HepG2 (cell line): ENCODE measurements around the gene JMJD6. TPM values are rescaled to one million over a fixed set of nuclear protein-coding genes. Genes with fewer than 3 reads are reported as not detected.

Source experiments
- ATAC-seq: fragments of 200-7000 bp; cut with Tn5 transposase; 3 replicates; pipeline ENCODE4 v1.9.1; 2020; ENCODE audit warnings: mild to moderate bottlenecking, moderate library complexity
- BruUV-seq: library from RNA; stranded (reverse); fragments of 400-500 nt; replicated peaks from 2 replicates; lab custom pipeline; 2021; lab: Mats Ljungman, UMichigan
- CTCF ChIA-PET: fragments of 300-600 bp; formaldehyde crosslinking; extraction: SDS; loops from one replicate; lab custom pipeline; 2021; ENCODE audit warnings: low total read pairs, inconsistent platforms, low intra/inter-chr PET ratio; lab: Yijun Ruan, JAX
- POLR2A ChIA-PET: fragments of 350-600 bp; sonication (Branson Sonifier 250); formaldehyde crosslinking; loops from one replicate; lab custom pipeline; 2020; ENCODE audit warnings: antibody characterized with exemption, inconsistent platforms; lab: Yijun Ruan, JAX
- DNase-seq: peaks from one replicate; pipeline ENCODE4 v3.0.0-alpha.2; 2015; ENCODE audit warnings: low spot score
- FAIRE-seq: peaks from 3 replicates; lab custom pipeline; 2011; peaks lifted over from hg19 to GRCh38; lab: Jason Lieb, UNC
- H2AFZ ChIP-seq: one replicate; pipeline ENCODE4 v1.6.1; 2011; ENCODE audit warnings: low read length, inconsistent platforms
- H3K27ac ChIP-seq: fragments of 300-600 bp; 3 replicates; pipeline ENCODE4 v1.8.0; 2011; ENCODE audit warnings: mixed run types, mild to moderate bottlenecking, mixed read lengths, low read length, inconsistent platforms; ENCODE audit not compliant: insufficient read depth; ENCODE audit errors: extremely low read length
- H3K27me3 ChIP-seq, 2 experiments: fragments of 200-600 bp in 1 of 2; 2 replicates in 1 of 2; 3 replicates in 1 of 2; pipeline versions ENCODE4 v1.6.0 to v1.8.0; 2011; ENCODE audit warnings: low read length in 2 of 2, mild to moderate bottlenecking in 2 of 2, moderate library complexity in 2 of 2, inconsistent platforms in 1 of 2; ENCODE audit not compliant: insufficient read depth in 2 of 2, control insufficient read depth in 1 of 2
- H3K36me3 ChIP-seq, 2 experiments: fragments of 200-600 bp in 1 of 2; replicated peaks in 1 of 2; 2 replicates in 1 of 2; 3 replicates in 1 of 2; pipeline versions ENCODE4 v1.5.1 to v1.8.0; 2011; ENCODE audit warnings: low read length in 2 of 2, inconsistent platforms in 1 of 2; ENCODE audit not compliant: insufficient read depth in 2 of 2, control insufficient read depth in 1 of 2
- H3K4me1 ChIP-seq: 2 replicates; pipeline ENCODE4 v1.5.1; 2012; ENCODE audit warnings: low read length, inconsistent platforms; ENCODE audit not compliant: insufficient read depth
- H3K4me2 ChIP-seq: 2 replicates; pipeline ENCODE4 v1.6.0; 2011; ENCODE audit warnings: low read depth, low read length, inconsistent platforms
- H3K4me3 ChIP-seq, 3 experiments: fragments of 200-600 bp in 1 of 3; sonication (generic), shearing (Covaris generic) in 1 of 3; replicated peaks in 1 of 3; 2 replicates each; pipeline ENCODE4 v1.5.1; 2011 to 2016; ENCODE audit warnings: low read length in 3 of 3, inconsistent platforms in 2 of 3, low read depth in 2 of 3, mild to moderate bottlenecking in 2 of 3, control low read depth in 1 of 3, mixed read lengths in 1 of 3; ENCODE audit not compliant: insufficient read depth in 1 of 3
- H3K79me2 ChIP-seq: one replicate; pipeline ENCODE4 v1.6.1; 2011; ENCODE audit warnings: low read length, inconsistent platforms; ENCODE audit not compliant: insufficient read depth
- H3K9ac ChIP-seq: 2 replicates; pipeline ENCODE4 v1.6.0; 2011; ENCODE audit warnings: mild to moderate bottlenecking, low read depth, low read length, inconsistent platforms; ENCODE audit not compliant: insufficient read depth
- H3K9me3 ChIP-seq: 2 replicates; pipeline ENCODE4 v1.5.1; 2012; ENCODE audit warnings: mild to moderate bottlenecking, low read length
- H4K20me1 ChIP-seq: 2 replicates; pipeline ENCODE4 v1.6.0; 2011; ENCODE audit warnings: inconsistent platforms, mild to moderate bottlenecking, low read length, moderate library complexity; ENCODE audit not compliant: insufficient read depth
- BRD4 ChIP-seq: sonication (generic); formaldehyde crosslinking; IDR thresholded peaks from 2 replicates; pipeline ENCODE4 v1.4.0; 2020; ENCODE audit warnings: missing genetic modification reagents
- ERF ChIP-seq: IDR thresholded peaks from 2 replicates; pipeline ENCODE4 v1.6.1; 2018; ENCODE audit warnings: missing biosample characterization, missing genetic modification reagents
- FOXP1 ChIP-seq, 2 experiments: fragments of 450-650 bp in 1 of 2; IDR thresholded peaks; 2 replicates each; pipeline ENCODE4 v1.6.1; 2017 to 2018; ENCODE audit warnings: antibody characterized with exemption in 1 of 2
- HOXA9 ChIP-seq: sonication (generic); formaldehyde crosslinking; IDR thresholded peaks from 2 replicates; pipeline ENCODE4 v1.8.1; 2022; ENCODE audit warnings: missing genetic modification reagents, mild to moderate bottlenecking, moderate library complexity, borderline replicate concordance
- IRX3 ChIP-seq: sonication (generic); formaldehyde crosslinking; IDR thresholded peaks from 2 replicates; pipeline ENCODE4 v1.8.1; 2023; ENCODE audit warnings: mild to moderate bottlenecking, low read depth, missing genetic modification reagents, borderline replicate concordance
- PAX8 ChIP-seq: sonication (generic); formaldehyde crosslinking; IDR thresholded peaks from 2 replicates; pipeline ENCODE4 v1.8.0; 2022; ENCODE audit warnings: mild to moderate bottlenecking, missing genetic modification reagents, borderline replicate concordance
- REL ChIP-seq: sonication (generic); formaldehyde crosslinking; conservative IDR thresholded peaks from 2 replicates; pipeline ENCODE4 v1.8.0; 2022; ENCODE audit warnings: mild to moderate bottlenecking, missing genetic modification reagents, moderate library complexity
- TERF1 ChIP-seq: sonication (generic); formaldehyde crosslinking; IDR thresholded peaks from 2 replicates; pipeline ENCODE4 v1.8.0; 2022; ENCODE audit warnings: mild to moderate bottlenecking, missing genetic modification reagents, moderate library complexity
- ZBTB1 ChIP-seq: sonication (generic); formaldehyde crosslinking; IDR thresholded peaks from 2 replicates; pipeline ENCODE4 v1.4.0; 2020; ENCODE audit warnings: missing genetic modification reagents, borderline replicate concordance
- ZBTB7B ChIP-seq: sonication (generic); formaldehyde crosslinking; IDR thresholded peaks from 2 replicates; pipeline ENCODE4 v1.4.0; 2020; ENCODE audit warnings: missing genetic modification reagents
- ZNF766 ChIP-seq: sonication (generic); formaldehyde crosslinking; IDR thresholded peaks from 2 replicates; pipeline ENCODE4 v1.5.0; 2020; ENCODE audit warnings: missing genetic modification reagents, borderline replicate concordance
- WGBS: methylation state at CpG from one replicate; pipeline ENCODE4 v1.1.6; 2017; ENCODE audit warnings: low lambda C conversion rate; 5-methylcytosine and 5-hydroxymethylcytosine counted together
- in situ Hi-C: cut with HindIII; loops from 2 replicates; pipeline ENCODE4 v1.10.0; 2017; ENCODE audit warnings: low pct_unique_long_range_greater_than_20kb; ENCODE audit not compliant: extremely low pct_ligation_motif_present
- intact Hi-C: fragments of 100-400 bp; cut with micrococcal nuclease; formaldehyde crosslinking; loops from one replicate; pipeline ENCODE4 v1.10.0; 2022; ENCODE audit not compliant: unreplicated experiment
- polyA plus RNA-seq, 8 experiments: library from polyadenylated mRNA; depleted of rRNA in 3 of 8; stranded (reverse) in 7 of 8; unstranded in 1 of 8; fragments of >200 nt; fragmentation: Illumina TruSeq in 4 of 8; extraction: Trizol in 4 of 8; gene quantifications; 2 replicates each; pipeline versions ENCODE4 v1.2.1 to v1.2.3, GENCODE V29; 2011 to 2016; ENCODE audit warnings: low read depth in 4 of 8, missing spikeins in 1 of 8, mixed read lengths in 1 of 8; ENCODE audit not compliant: insufficient read depth in 1 of 8
- total RNA-seq, 5 experiments: library from RNA; depleted of rRNA; stranded (reverse); fragments of >200 nt; fragmentation: Illumina TruSeq; extraction: Trizol; gene quantifications; 2 replicates each; pipeline ENCODE4 v1.2.3, GENCODE V29; 2016; ENCODE audit warnings: low read depth in 1 of 5

The JMJD6 gene
- total and polyA plus RNA-seq, 2 of the 13 experiments (the other 11 are each of a cell fraction or from before 2014, with no cell fraction given), result 33.6 to 41.0 TPM

GRCh38 chr17:76752006-76752405 is 25.6 kb upstream of the JMJD6 start:
- WGBS, result 93% methylated on average over 4 of the region's 4 CpGs
- no peak for TF ChIP-seq ZBTB1 (CRISPR knock-in tag)
- TF ChIP-seq IRX3 (CRISPR knock-in tag), result no peak
- TF ChIP-seq ZBTB7B, result no peak
- TF ChIP-seq ERF (CRISPR knock-in tag), result no peak
- TF ChIP-seq HOXA9, result no peak
- no peak for TF ChIP-seq ZNF766 (CRISPR knock-in tag)
- no peak for TF ChIP-seq BRD4
- no peak for TF ChIP-seq PAX8 (CRISPR knock-in tag)
- TF ChIP-seq REL, result no peak
- no peak for TF ChIP-seq FOXP1 (IDR thresholded peaks at IDR 0.05)
- TF ChIP-seq FOXP1 (CRISPR knock-in tag; IDR thresholded peaks at IDR 0.05), result no peak
- no peak for TF ChIP-seq TERF1 (CRISPR knock-in tag)
- no peak for ATAC-seq

More at GRCh38 chr17:76752006-76752405, 25.6 kb upstream of the JMJD6 start:
- Histone ChIP-seq H3K27ac (no peak overlapping the region), H4K20me1 (no peaks in the 10 kb centered on the region), H3K9me3 (no peaks in the 10 kb centered on the region), H2AFZ (no peak overlapping the region), H3K36me3 (peaks cover 6 to 20% of the 10 kb centered on the region in 2 experiments; a peak in 4 of 5 replicates), H3K4me1 (no peaks in the 10 kb centered on the region), H3K27me3 (no peaks in the 10 kb centered on the region), H3K4me2 (no peak overlapping the region), H3K79me2 (no peaks in the 10 kb centered on the region), H3K4me3 (no peak overlapping the region), H3K9ac (no peak overlapping the region)
- no peak for FAIRE-seq
- ChIA-PET CTCF (no interaction called here), POLR2A (no interaction called here)
- intact Hi-C loops, result no loop called here
- in situ Hi-C loops, result no loop called here
- DNase-seq, result no peak
- no TSS peak for BruUV-seq
